Loucy (cell line): ENCODE results near the gene BMPER.

Experiments
- CTCF ChIP-seq: fragments of 200-600 bp; sonication (generic); conservative IDR thresholded peaks from 2 replicates; pipeline ENCODE4 v1.5.1; 2014; ENCODE audit warnings: mild to moderate bottlenecking, antibody characterized with exemption, low read length
- EZH2phosphoT487 ChIP-seq: fragments of 200-600 bp; IDR thresholded peaks from 2 replicates; pipeline ENCODE4 v1.6.1; 2018; ENCODE audit warnings: antibody characterized with exemption, mild to moderate bottlenecking, moderate library complexity, borderline replicate concordance

DNA sequence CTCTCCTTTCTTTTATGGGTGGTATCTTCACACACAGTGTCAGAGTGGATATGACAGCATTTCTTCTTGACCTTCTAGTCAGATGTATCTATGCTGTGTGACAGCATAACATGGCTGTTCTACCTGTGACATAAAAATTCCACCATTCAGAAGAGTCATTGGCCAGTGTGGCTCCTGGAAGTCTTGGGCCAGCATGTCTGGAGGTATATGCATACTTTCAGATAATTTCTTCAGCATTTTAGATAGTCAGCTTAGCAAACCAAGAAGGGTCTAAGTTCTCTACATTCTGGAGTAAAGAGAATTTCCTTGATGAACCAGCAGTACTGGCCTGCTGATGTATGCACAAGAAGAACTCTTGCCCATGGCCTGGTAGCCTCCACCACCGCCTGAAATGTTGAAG is 179.3 kb downstream of the BMPER start:
- TF ChIP-seq CTCF: no peak
- TF ChIP-seq EZH2phosphoT487: no peak
